HG03520 (cell line): ENCODE measurements around the gene RANBP1.

ENCODE experiments used
- ATAC-seq: cut with Tn5 transposase; IDR thresholded peaks from one replicate; pipeline ENCODE4 v1.9.1; 2021; ENCODE audit warnings: mild to moderate bottlenecking, moderate library complexity; ENCODE audit not compliant: unreplicated experiment

The RANBP1 gene

DNA sequence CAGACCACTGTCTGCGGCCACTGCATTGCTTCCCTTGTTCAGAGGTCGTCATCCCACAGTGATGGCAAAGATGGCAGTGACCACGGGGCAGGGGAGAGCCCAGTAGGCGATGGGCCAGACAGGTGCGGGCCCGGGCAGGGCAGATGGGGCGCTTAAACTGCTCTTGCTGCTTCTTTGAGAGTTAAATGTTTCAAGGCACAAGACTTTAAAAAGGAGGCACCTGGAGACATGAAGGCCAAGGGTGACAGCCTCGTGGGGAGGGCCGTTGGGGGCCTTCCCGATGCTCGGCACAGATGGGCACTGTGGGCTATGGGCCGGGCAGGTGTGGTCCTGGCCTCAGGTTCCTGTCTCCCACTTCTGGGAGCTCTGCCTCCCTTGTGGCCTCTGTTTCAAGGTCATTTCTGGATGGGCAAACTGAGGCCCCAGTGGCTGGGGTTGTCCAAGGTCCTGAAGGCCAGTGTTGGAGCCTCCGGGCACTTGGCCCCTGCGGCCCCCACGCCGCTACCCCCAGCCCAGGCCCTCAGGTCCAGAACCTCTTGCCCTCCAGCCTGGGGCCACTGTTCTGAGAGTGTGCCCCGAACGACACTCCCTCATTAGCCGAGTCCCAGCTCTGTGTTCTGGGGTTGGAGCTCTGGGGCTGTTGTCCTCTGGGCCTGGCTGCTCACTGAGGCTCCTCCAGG, 51.9 kb downstream of the RANBP1 start:
- ATAC-seq: no peak

DNA sequence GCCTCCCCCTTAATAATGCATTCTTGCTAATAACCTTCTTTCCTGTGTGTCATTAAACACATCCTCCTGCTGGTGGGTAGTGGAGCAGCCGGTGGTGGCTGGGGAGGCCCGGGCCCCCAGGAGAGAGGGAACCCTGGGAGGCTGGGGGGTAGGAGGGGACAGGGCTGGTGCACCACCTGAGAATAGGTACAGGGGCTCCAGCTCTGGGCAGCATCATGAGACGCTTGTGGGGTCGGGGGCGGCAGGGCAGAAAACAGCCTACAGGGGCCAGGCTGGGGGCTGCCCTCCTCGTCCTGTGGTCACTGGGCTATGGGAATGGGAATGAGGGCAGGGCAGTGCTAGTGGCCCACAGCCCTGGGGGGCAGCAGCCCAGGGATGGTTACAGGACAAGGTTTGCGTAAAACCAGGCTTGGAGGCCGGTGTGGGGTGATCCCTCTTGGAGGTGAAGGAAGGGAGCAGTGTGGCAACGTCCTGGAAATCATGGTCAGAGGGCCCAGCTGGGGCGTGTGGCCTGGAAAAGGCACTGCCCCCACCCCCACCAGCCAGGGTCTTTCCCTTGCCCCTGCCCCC, 53.4 kb downstream of the RANBP1 start:
- ATAC-seq: no peak

DNA sequence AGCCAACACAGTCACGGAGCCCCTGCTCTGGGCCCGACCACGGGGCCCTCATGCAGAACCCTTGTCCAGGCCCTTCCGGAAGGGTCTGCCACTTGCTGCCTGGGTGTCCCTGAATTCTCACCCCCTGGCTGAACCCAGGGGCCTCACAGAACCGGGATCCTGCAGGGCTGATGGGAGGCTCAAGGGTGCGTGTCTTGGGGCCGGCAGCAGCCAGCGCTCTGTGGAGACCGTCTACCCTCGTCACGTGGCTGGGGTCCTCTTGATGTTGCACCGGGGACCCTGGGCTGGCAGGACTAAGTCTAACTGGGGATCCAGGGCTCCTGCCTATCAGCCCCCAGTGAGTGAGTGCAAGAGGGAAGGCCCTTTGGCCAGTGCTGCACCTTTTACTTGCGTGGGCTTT, 54.3 kb downstream of the RANBP1 start:
- ATAC-seq: no peak

DNA sequence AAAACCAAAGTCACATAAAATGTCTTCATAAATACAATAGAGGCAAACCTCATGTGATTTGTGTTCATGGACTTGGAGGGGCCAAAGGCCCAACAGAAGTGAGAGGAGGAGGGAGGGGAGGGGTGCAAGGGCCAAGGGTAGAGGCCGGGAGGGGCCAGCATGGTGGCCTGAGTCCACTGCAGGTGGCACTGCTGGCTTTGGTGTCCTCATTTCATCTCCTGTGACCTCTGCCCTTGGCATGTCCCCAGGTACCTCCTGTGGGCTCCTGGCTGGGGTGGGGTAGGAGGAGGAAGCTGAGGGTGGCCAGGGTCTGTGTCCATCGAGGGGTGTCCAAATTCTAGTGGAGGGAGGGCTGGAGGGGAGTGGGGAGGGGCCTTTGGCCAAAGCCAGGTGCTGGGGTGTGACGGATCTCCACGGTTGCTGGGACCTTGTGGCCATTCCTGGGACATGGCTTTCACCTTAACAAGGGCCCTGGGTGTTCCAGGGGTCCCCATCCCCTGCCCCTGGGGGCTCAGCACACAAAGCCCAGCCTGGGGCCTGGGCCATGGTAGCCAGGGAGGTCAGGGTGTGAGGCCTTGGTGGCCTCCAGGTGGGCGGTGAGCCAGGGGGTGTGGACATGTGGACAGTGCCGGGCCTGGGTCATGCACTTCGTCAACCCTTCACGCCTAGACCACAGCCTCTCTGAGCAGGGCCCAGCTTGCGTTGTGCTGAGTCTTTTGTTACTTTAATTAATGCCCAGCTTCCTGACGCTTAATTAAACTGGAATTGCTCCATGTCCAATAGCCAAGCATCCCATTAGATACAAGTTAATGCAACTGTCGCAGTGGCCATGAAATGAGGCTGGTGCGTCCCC, 55.6 kb downstream of the RANBP1 start:
- ATAC-seq: no peak

DNA sequence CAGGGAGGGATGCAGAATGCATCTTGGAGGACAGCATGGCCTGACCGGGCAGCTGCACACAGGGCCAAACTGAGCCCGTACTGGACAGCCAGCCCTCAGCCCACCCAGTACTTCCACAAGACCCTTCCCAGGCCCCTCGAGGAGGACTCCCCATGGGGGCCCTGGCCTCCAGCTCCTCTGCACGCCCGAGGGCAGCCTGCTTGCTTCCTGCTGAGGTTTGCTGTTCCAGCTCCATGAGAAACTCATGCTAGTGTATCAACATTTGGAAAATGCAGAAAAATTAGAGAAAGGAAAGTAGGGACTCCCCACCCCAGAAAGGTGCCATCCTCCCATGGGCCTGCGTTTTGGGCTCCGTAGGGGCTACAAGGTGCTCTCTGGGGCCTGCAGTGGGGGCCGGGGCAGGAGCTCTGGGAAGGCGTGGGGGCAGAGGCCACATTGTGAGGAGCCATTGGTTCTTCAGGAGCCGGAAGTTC, 56.3 kb downstream of the RANBP1 start:
- ATAC-seq: no peak

DNA sequence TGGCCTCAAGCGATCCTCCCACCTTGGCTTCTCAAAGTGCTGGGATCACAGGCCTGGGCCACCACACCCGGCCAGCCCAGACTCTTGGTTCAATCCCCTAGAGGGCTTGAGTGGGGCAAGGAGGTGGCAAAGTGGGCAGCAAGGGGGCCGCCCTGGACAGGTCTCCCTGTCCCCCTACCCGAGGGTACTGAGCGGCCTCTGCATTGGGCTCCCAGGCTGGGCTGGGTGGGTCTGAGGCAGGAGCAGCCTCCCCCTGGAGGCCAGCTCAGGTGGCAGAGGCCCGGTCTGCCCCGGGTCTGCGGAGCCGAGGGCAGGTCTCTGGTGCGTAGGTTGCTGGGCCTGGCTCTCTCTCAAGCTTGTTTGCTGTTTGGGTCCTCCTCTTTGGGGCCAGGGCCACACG, 57.3 kb downstream of the RANBP1 start:
- no peak for ATAC-seq

DNA sequence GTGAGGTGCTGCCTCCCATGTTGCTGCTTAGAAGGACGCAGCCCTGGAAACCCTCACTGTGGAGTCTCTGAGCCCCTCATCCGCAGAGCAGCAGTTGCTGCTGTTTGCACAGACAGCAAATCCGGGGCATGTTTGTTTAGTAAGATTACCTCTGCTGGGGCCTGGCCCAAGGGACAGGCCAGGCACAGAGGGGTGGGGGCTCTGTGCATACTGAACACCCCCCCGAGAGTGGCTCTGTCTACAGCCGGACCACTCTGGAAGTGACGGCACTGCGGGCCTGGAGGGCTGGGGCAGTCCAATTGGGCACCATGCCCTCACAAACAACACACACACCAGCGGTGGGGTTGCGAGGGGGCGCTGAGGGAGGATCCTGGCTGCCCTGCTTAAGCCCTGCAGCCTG, 57.9 kb downstream of the RANBP1 start:
- no peak for ATAC-seq

DNA sequence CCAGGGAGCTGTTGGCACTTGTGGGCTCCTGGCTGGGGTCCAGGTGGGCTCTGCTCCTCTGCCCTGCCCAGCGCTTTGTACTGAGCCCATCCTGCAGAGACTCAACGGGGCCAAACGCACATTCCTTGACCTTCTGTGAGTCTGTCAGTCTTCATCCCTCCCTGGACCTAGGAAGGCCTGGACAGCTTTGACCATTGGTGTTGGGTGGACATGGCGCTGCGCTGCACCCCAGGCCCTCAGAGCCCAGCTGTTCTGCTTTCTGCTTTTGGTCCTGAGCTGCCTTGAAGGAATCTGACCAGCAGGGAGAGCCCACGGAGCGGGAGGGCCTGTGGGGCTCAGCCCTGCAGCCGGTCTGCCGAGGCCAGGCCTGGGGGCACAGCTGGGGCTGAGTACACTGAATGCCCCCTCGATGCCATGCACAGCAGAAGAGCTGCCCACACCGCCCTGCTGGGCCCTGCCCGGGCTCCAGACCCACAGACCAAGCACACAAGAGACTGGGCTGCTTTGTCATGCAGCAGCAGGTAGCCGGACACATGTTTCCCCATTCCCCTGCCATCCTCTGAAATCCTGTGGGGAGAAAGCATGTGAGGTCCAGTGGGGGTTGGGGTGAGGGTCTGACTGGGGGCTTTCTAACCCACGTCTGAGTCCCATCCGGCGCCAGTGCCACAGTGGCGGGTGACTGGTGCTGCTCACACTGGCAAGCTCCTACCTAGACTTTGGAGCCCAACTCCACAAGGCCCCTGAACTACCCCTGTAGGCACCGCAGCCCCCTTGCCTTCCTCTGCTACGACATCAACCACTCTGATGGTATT, 59.1 kb downstream of the RANBP1 start:
- ATAC-seq: no peak

DNA sequence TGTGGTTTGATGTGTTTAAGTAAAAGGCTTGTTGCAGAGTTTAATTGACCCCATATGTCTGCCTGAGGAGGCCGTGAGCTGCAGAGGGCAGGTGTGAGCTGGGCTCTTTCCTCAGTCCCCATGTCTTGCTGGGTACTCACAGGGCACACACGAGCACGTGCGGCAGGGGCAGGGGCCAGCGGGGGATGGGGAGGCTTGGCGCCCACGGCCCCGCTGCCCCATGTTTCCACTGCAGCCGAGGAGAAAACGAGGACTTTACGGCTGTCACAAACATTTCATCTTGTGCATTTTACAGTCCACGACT, 59.6 kb downstream of the RANBP1 start:
- ATAC-seq: no peak

DNA sequence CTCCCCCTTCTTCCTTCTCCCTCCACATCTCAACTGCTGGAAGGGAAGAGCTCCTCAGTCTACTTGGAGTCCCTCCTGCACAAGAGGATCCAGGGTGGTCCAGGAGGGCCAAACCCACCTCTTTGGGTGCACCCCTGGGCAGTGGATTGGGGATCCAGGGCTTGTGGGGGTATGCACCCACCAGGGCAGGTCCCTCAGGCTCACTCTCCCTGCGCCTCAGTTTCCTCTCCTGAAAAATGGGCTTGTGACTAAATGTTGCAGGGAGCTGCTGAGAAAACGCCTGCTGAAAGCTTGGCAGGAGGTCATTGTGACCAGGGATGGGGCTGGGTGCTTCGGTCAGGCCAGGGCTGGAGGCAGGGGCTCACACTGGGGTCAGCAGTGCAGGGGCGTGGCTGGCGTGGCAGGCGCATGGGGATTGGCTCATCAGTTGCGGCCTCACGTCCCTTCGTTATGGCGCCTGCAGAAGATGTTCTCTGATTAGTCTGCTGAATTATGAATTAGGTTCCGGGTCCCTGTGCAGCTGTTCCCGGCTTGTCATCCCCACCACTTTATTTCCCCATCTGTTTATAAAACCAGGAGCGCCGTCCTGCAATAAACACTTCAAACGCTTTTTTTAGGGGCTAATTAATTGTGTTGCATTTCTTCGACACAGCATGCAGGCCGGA, 60.6 kb downstream of the RANBP1 start:
- no peak for ATAC-seq
